HEK293 (cell line): Measurements from ENCODE around the gene DOCK4.

Experiments
- ZNF138 ChIP-seq: fragments of 450-650 bp; formaldehyde crosslinking; IDR thresholded peaks from 2 replicates; pipeline ENCODE4 v1.5.1; 2016; ENCODE audit warnings: missing biosample characterization, missing genetic modification characterization, borderline replicate concordance
- ZNF274 ChIP-seq, 2 experiments: fragments of 200-500 bp in 1 of 2; fragments of 450-650 bp in 1 of 2; sonication (Bioruptor generic) in 1 of 2; formaldehyde crosslinking in 1 of 2; IDR thresholded peaks; 2 replicates each; pipeline versions ENCODE4 v1.5.1 to v1.6.1; 2014 to 2016; ENCODE audit warnings: borderline replicate concordance in 1 of 2, inconsistent platforms in 1 of 2, low read length in 1 of 2, missing biosample characterization in 1 of 2, missing genetic modification characterization in 1 of 2
- TF ChIP-seq, protein P1 (sequence below): fragments of 450-650 bp; formaldehyde crosslinking; IDR thresholded peaks from 2 replicates; pipeline ENCODE4 v1.5.1; 2016; ENCODE audit warnings: missing biosample characterization, missing genetic modification characterization

- TF ChIP-seq, protein P1, sequence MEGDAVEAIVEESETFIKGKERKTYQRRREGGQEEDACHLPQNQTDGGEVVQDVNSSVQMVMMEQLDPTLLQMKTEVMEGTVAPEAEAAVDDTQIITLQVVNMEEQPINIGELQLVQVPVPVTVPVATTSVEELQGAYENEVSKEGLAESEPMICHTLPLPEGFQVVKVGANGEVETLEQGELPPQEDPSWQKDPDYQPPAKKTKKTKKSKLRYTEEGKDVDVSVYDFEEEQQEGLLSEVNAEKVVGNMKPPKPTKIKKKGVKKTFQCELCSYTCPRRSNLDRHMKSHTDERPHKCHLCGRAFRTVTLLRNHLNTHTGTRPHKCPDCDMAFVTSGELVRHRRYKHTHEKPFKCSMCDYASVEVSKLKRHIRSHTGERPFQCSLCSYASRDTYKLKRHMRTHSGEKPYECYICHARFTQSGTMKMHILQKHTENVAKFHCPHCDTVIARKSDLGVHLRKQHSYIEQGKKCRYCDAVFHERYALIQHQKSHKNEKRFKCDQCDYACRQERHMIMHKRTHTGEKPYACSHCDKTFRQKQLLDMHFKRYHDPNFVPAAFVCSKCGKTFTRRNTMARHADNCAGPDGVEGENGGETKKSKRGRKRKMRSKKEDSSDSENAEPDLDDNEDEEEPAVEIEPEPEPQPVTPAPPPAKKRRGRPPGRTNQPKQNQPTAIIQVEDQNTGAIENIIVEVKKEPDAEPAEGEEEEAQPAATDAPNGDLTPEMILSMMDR (tag by site-specific recombination): no peak
- TF ChIP-seq ZNF274 (IDR thresholded peaks at IDR 0.05; ENCODE audit: low read length) (no peak), ZNF274 (tag by site-specific recombination; IDR thresholded peaks at IDR 0.05; ENCODE audit: borderline replicate concordance) (no peak), ZNF138 (tag by site-specific recombination) (no peak)
Measured at GRCh38 chr7:112143582-112143981, 62.6 kb downstream of the DOCK4 start.
